ENCODE results near the gene PPP1R8.

The PPP1R8 gene

DNA sequence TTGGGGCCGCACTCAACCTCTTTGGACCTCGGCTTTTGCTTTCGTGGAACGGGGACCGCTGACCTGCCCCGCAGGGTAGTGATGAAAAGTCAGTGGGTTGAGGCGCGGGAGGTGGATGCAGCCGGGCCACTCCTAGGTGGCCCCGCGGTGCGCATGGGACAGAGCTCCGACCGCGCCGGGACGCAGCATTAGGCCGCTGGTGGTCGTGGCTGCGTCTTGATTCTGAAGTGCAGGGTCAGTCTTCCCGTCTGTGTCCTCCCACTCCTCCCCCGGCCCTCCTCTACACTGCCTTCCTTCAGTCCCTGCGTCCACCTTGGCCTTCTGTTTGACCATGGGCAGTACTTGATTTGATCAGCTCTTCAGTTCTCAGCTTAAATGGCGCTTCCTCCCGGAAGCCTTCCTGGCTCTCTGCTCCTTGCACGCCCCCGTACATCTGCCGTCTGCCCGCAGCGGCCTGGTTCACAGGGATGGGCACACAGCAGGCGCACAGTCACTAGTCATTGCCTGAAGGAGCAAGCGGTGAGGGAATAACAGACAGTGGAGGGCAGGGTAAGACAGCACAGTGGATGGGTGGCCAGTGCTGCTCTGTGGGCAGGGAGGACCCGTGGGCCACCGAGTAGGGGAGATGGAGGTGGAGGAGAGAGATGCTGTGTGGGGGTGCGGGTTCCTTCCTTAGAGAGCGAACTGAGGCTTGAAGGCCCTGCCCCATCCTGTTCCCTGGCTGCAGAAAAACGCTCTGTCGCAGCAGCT lies 42.4 kb downstream of the PPP1R8 start:
- DNase-seq, result peak in 1 of 5 experiments; percentile 59

GRCh38 chr1:27873671-27874384 lies 43.2 kb downstream of the PPP1R8 start:
- DNase-seq, result peak in 1 of 5 experiments; percentile 16

- DNase-seq, result no peak
Observed at GRCh38 chr1:27876341-27877114, 45.9 kb downstream of the PPP1R8 start.

GRCh38 chr1:27877115-27877416 lies 46.5 kb downstream of the PPP1R8 start:
- DNase-seq, result no peak

DNA sequence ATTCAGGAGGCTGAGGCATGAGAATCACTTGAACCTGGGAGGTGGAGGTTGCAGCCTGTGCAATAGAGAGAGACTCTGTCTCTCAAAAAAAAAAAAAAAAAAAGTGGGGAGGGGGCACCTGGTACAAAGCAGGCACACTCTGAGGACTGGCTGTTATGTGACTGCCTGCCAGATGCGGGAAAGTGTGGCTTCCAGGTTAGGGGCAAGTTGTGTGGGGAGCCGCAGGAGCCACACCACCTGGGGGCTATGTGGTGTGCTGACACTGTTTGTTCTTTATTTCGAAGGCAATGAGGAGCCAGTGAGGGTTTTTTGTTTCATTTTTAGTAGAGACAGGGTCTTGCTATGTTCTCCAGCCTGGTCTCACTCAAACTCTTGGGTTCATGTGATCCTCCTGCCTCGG lies 47.5 kb downstream of the PPP1R8 start:
- peak in 1 of 5 experiments; percentile 16 for DNase-seq

- DNase-seq, result no peak
Observed at GRCh38 chr1:27878787-27879335, 48.3 kb downstream of the PPP1R8 start.

DNA sequence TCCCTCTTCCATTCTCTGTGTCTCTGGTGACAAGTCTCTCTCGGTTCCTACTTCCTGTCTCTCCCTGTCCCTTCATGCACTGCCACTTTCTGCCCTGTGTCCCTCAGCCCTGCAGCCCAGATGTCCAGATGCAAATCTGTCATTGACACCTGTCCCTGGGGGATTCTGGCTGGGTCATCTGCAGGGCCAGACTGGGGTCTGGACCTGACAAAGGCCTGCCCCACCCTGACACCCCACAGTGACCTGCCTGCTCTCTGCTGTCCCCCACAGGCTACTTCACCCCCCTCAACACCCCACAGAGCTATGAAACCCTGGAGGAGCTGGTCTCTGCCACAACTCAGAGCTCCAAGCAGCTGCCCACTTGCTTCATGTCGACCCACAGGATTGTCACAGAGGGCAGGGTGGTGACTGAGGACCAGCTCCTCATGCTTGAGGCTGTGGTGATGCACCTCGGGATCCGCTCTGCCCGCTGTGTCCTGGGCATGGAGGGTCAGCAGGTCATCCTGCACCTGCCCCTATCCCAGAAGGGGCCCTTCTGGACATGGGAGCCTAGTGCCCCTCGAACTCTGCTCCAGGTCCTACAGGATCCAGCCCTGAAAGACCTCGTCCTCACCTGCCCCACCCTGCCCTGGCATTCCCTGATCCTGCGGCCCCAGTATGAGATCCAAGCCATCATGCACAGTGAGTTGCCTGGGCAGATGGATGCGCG lies 48.9 kb downstream of the PPP1R8 start:
- DNase-seq, result no peak

DNA sequence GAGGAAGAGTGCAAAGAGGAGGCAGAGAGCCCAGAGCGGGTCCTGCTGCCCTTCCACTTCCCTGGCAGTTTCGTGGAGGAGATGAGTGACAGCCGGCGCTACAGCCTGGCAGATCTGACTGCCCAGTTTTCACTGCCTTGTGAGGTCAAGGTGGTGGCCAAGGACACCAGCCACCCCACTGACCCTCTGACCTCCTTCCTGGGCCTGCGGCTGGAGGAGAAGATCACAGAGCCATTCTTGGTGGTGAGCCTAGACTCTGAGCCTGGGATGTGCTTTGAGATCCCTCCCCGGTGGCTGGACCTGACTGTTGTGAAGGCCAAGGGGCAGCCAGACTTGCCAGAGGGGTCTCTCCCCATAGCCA lies 51.9 kb downstream of the PPP1R8 start:
- DNase-seq, result no peak

DNA sequence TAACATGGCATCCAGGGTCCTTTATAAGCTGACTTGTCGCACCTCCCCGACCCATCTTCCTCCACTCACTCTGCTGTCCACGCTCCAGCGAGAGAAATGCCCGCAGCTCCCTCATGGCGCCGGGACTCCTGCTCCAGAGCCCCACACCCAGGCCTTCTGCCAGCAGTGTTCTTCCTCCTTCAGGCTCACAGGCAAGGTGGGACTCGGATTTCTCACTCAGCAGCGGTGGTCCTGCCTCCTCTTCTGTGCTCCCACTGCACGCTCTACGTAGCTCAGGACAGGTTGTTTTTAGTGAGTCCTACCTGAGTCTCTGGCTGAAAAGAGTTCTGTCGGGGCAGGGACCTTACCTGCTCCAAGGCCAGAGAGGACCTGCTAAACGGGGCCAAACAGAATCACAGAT lies 53.0 kb downstream of the PPP1R8 start:
- no peak for DNase-seq

DNA sequence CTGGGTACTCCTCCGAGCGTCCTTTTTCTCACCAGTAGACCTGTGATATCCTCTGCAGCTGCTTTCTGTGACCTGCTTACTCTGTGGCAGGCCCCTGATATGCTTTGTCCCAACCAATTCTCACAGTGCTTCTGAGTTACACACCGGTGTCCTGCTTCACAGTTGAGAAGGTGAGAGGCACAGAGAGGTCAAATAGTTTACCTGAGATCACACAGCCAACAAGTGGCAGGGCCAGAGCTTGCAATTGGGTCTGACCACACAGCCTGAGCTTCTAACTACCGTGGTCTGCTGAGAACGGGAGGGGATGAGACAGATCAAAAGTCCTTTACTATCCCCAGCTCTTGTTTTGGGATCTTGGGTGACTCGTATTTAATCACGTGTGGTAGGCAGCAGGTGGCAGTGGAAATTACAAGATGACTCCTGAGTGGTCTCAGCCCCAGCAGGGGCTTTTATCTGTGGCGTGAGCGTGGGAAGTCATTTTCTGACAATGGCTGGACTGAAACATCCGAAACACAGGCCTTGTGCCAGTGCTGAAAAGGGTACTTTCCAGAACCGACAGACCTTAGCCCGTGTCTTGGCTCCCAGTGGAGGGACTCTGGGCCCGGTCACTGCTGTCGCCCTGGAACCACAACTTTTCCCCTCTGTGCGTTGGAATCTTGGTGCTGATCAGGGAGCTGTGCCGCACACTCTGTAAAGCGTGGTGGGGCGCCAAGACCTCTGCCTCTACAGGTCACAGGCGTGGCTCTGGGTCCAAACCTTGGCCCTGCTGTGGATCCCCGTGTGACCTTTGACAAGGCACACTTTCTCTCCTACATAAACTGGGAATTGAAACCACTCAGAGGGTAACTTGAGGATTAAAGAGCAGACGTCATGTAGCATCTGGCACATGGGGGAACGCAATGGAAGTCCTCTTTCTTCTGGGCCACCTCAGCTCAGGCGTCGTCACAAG lies 53.7 kb downstream of the PPP1R8 start:
- DNase-seq, result no peak

DNA sequence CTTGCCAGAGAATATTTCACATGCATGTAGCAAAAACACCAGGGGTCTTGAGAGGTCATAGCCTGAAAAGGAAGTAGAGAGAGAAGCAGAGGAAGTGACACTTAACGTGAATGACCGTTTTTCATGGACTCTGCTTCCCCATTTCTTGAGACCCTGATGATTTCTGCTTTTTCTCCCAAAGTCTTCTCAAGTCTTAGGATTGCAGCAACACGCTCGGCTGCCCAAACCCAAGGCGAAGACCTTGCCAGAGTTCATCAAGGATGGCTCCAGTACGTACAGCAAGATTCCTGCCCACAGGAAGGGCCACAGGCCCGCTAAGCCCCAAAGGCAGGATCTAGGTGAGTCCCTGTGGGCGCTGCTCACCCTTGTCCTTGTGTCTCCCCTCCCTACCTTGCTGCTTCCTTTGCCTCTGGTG lies 54.5 kb downstream of the PPP1R8 start:
- DNase-seq, result no peak

- DNase-seq, result no peak
Observed at GRCh38 chr1:27885621-27886352, 55.2 kb downstream of the PPP1R8 start.

DNA sequence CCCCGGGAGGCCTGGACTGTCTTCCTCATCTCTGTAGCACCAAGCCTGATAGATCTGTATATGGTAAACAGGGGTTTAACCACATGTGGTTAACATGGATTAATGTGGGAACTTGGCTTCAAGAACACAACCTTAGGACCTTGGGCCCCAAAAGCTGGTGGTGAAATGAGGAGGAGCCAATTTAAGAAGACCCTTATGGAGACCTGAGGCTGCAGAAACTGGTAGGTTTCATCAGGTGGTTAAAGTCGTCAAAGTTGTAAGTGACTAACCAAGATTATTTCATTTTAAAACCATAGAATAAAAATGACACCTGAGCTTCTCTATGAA lies 55.7 kb downstream of the PPP1R8 start:
- DNase-seq, result no peak

DNA sequence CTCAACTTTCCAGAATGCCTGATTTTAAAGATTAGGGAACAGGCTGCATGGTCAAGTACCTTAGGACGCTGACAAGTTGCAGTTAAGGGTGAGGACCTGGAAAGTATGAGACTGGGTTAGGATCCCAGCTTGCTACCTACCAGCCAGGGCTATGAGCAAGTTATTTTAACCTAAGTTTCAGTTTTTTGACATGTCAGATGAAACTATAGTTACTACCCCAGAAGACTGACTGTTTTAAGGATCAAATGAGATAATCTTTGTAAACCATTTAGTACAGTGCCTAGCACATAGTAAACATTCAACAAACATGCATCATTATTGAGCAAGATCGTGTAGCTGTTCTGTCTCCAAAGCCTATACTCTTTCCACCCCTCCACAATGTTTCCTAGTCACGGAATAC lies 56.2 kb downstream of the PPP1R8 start:
- DNase-seq, result no peak

DNA sequence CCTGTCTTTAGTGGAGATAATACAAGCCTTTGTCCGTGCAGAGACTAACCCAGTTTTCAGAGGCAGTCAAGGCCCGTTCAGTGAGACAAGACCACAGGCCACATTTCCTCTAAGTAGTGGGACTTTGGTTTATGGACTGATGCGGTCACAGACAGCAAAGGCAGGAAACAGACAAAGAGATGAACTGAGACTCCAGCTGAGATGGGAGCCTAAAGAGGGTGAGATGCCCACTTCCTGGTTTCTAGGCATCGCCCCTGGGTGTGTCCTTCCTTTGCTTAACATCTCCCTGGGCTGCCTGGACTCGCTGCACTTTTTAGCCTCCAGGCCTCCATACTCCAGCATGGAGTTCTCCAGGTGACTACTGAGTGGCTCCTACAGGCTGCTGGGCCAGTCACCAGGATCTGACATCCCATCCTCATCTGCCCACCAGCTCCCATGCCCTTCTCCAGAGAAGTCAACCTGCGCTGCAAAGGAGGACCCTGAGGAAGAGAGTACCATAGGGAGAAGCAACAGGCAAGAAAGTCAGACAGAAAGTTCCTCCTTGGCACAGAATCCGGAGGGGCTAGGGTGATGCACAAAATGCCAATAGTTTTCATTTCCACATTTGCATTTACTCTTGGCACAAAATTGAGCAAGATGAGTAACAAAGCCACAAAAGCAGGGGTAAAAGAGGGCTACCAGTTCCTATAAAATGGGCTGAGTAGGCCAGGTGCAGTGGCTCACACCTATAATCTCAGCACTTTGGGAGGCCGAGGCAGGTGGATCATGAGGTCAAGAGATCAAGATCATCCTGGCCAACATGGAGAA lies 56.8 kb downstream of the PPP1R8 start:
- peak in 2 of 5 experiments; percentile 71 to 93 for DNase-seq

- no peak for DNase-seq
Observed at GRCh38 chr1:27889506-27889905, 58.9 kb downstream of the PPP1R8 start.

- peak in 1 of 5 experiments; percentile 86 for DNase-seq
Observed at GRCh38 chr1:27891196-27891889, 60.8 kb downstream of the PPP1R8 start.

GRCh38 chr1:27894521-27894920 lies 63.9 kb downstream of the PPP1R8 start:
- no peak for DNase-seq
